GM12878 (cell line): Measurements from ENCODE around the gene SMIM10L1.

ENCODE experiments used
- ETV6 ChIP-seq, 2 experiments: fragments of 450-650 bp in 1 of 2; IDR thresholded peaks in 1 of 2; conservative IDR thresholded peaks in 1 of 2; 2 replicates each; pipeline ENCODE4 v1.6.1; 2014; ENCODE audit warnings: antibody characterized with exemption in 1 of 2, borderline replicate concordance in 1 of 2, low read depth in 1 of 2, mild to moderate bottlenecking in 1 of 2, moderate library complexity in 1 of 2
- PRDM15 ChIP-seq: fragments of 450-650 bp; formaldehyde crosslinking; IDR thresholded peaks from 2 replicates; pipeline ENCODE4 v1.4.0; 2020; ENCODE audit warnings: mild to moderate bottlenecking, moderate library complexity
- RAD51 ChIP-seq: fragments of 450-650 bp; IDR thresholded peaks from 2 replicates; pipeline ENCODE4 v1.6.1; 2016; ENCODE audit warnings: moderate library complexity, mild to moderate bottlenecking, inconsistent platforms

- TF ChIP-seq ETV6 (conservative IDR thresholded peaks at IDR 0.05 in 1 of 2, IDR thresholded peaks at IDR 0.05 in 1 of 2; ENCODE audit: borderline replicate concordance in 1 of 2, low read depth in 1 of 2) (no peak), RAD51 (no peak), PRDM15 (CRISPR knock-in tag) (no peak)
Measured at GRCh38 chr12:11130999-11131398, 40.0 kb upstream of the SMIM10L1 start.
